RWPE1 (cell line): ENCODE results near the gene CDC73.

Source experiments
- CTCF ChIA-PET: fragments of 350-600 bp; sonication (Branson Sonifier 250); formaldehyde crosslinking; extraction: SDS; loops from one replicate; lab custom pipeline; 2021; lab: Yijun Ruan, JAX
- POLR2A ChIA-PET: fragments of 400-600 bp; formaldehyde crosslinking; extraction: SDS; loops from one replicate; lab custom pipeline; 2020; ENCODE audit warnings: antibody characterized with exemption; ENCODE audit not compliant: low non-redundant PET; lab: Yijun Ruan, JAX
- DNase-seq: peaks from one replicate; pipeline ENCODE4 v3.0.0; 2012; ENCODE audit warnings: low spot score
- H3K27ac ChIP-seq: fragments of 450-650 bp; 2 replicates; pipeline ENCODE4 v1.5.1; 2017
- TF ChIP-seq, protein P1 (sequence below): fragments of 450-650 bp; conservative IDR thresholded peaks from 2 replicates; pipeline ENCODE4 v1.5.1; 2017; ENCODE audit warnings: low read depth, mild to moderate bottlenecking

CDC73 gene

DNA sequence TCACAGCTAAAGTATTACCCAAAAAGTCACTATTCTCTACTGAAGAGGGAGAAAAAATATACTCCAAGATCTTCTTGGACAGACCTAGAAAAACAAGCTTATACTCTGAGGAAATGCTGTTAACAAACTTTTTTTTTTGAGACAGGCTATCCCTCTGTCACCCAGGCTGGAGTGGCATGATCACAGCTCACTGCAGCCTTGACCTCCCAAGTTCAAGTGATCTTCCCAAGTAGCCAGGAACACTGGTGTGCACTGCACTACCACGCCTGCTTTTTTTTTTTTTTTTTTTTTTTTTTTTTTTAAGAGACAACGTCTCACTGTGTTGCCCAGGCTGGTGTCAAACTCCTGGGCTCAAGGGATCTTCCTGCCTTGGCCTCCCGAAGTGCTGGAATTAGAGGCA is 33.9 kb upstream of the CDC73 start:
- POLR2A ChIA-PET = no interaction called here
- DNase-seq = no peak
- CTCF ChIA-PET = interaction anchor here (0.7 kb wide), 1 partner anchor 17 kb away, joined by 7 read pairs; no protein-coding TSS in a partner anchor
- TF ChIP-seq, protein P1, sequence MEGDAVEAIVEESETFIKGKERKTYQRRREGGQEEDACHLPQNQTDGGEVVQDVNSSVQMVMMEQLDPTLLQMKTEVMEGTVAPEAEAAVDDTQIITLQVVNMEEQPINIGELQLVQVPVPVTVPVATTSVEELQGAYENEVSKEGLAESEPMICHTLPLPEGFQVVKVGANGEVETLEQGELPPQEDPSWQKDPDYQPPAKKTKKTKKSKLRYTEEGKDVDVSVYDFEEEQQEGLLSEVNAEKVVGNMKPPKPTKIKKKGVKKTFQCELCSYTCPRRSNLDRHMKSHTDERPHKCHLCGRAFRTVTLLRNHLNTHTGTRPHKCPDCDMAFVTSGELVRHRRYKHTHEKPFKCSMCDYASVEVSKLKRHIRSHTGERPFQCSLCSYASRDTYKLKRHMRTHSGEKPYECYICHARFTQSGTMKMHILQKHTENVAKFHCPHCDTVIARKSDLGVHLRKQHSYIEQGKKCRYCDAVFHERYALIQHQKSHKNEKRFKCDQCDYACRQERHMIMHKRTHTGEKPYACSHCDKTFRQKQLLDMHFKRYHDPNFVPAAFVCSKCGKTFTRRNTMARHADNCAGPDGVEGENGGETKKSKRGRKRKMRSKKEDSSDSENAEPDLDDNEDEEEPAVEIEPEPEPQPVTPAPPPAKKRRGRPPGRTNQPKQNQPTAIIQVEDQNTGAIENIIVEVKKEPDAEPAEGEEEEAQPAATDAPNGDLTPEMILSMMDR = no peak
- no peak overlapping the region for H3K27ac ChIP-seq

DNA sequence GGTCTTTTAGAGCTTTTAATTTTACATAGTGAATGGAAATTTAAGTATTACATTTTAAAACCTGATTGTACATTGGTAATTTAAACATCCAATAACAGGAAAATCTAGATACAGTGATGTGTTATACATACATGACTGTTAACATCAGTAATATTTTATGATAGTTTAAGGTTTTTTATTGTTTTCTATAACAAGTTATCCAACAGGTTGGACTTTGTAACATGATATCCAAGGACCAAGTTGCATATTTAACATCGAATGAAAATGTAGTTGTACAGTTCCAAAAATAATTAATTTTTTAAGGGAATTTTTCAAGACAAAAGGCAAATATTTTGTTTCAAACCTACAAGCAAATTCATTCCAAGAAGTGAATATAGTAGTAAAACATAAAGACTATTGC is 31.0 kb upstream of the CDC73 start:
- no peak for DNase-seq
- TF ChIP-seq, protein P1 = no peak
- CTCF ChIA-PET = no interaction called here
- POLR2A ChIA-PET = no interaction called here
- H3K27ac ChIP-seq = no peak overlapping the region

DNA sequence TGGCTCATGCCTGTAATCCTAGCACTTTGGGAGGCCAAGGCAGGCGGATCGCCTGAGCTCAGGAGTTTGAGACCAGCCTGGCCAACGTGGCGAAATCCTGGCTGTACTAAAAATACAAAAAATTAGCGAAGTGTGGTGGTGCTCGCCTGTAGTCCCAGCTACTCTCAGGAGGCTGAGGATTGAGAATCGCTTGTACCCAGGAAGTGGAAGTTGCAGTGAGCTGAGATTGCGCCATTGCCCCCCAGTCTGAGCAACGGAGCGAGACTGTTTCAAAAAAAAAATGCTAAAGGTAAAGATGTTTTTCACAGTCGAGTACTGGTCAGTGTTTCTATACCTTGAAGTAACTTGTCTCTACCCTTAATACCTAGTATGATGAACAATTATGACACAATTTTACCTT is 27.7 kb upstream of the CDC73 start:
- TF ChIP-seq, protein P1 = no peak
- H3K27ac ChIP-seq = no peak overlapping the region
- DNase-seq = no peak
- CTCF ChIA-PET = interaction anchor here (0.9 kb wide), 1 partner anchor 24 kb away, joined by 3 read pairs; no protein-coding TSS in a partner anchor
- POLR2A ChIA-PET = no interaction called here

DNA sequence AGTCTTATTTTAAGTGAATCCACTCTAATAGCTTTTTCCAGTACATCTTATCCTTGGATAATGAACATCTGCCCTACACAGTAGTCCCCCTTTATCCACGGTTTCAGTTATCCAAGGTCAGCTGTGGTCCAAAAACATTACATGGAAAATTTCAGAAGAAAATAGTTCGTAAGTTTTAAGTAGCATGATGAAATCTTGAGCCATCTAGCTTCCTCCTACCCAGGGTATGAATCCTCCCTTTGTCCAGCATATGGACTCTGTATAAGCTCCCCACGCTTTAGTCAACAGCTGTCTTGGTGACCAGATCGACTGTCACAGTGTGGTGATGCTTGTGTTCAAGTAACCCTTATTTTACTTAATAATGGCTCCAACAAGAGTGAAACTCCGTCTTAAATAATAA is 19.2 kb upstream of the CDC73 start:
- POLR2A ChIA-PET = no interaction called here
- no peak overlapping the region for H3K27ac ChIP-seq
- DNase-seq = no peak
- CTCF ChIA-PET = no interaction called here
- TF ChIP-seq, protein P1 = no peak

DNA sequence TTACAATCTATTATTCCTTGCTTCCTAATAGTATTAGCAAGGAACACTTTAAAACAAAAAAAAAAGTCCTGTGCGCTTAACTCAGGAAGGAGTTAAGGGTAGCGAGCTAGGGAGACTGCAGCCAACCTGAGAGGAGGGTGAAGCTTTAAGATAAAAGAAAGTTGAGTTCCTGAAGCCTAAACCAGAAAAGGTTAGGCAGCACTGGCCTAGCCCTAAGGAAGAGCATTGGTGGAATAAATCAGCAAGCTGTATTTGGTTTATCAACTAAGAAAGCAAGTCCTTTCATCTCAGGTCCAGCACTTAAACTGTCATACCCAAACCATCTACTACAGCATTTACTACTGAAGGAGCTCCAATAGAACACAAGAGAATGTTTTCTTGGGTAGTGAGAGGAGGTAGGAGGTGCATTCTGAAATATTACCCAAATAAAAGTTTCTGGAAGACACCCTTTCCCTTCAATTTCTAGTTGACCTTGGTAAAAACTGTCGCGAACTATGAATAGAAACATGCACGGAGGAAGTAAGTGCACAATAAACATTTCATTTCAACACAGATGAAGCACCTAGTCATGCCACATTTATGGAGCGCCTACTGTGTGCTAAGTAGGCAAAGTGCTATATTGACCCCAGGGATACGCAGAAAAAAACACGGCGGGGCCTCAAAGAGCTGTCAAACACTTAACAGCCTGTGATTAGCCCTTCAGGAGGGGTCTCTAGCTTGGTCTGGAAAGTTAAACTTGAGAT is 17.9 kb upstream of the CDC73 start:
- no peak for DNase-seq
- ChIA-PET CTCF (interaction anchor here (0.7 to 2.4 kb wide), 2 partner anchors 10 to 18 kb away, joined by 4 to 18 read pairs; partner anchors contain the start of gene CDC73), POLR2A (interaction anchor here (1.1 kb wide), 1 partner anchor 46 kb away, joined by 3 read pairs; no protein-coding TSS in a partner anchor)
- TF ChIP-seq, protein P1 = no peak
- H3K27ac ChIP-seq = peak overlapping the region; percentile 97

DNA sequence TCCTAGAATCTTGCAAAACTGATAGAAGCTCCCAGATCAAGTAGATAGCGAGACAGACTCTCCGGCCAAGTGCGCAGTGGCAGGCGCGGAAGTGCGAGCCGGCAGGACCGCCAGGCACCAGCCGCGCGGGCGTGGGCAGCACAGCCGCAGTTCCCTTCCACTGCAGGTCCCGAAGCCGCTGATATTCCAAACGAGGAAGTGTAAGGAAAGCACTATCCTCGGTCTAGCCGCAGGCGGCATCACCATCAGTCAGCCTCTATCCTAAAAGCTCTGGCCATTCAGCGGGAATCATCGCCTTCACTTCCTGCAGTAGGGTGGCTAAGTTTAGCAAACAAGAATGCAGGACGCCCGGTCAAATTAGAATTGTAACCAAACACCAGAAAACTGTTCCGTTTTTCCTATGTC is 17.3 kb upstream of the CDC73 start:
- ChIA-PET POLR2A (interaction anchor here (1.1 kb wide), 2 partner anchors 17 to 46 kb away, joined by 3 to 5 read pairs; partner anchors contain the start of gene CDC73), CTCF (interaction anchor here (0.6 to 2.4 kb wide), 3 partner anchors 9 to 18 kb away, joined by 4 to 18 read pairs (median 7); partner anchors contain the start of gene CDC73)
- TF ChIP-seq, protein P1 = no peak

More for the DNA sequence above, 17.3 kb upstream of the CDC73 start:
- peak overlapping the region; percentile 97 for H3K27ac ChIP-seq
- DNase-seq = peak; percentile 58
